HepG2 (cell line): Measurements from ENCODE around the gene PCBP2. TPM values are rescaled to one million over a fixed set of nuclear protein-coding genes. Genes with fewer than 3 reads are reported as not detected.

Experiments
- HOXA3 ChIP-seq: sonication (generic); formaldehyde crosslinking; IDR thresholded peaks from 2 replicates; pipeline ENCODE4 v1.5.0; 2020; ENCODE audit warnings: missing genetic modification reagents
- IRX3 ChIP-seq: sonication (generic); formaldehyde crosslinking; IDR thresholded peaks from 2 replicates; pipeline ENCODE4 v1.8.1; 2023; ENCODE audit warnings: mild to moderate bottlenecking, low read depth, missing genetic modification reagents, borderline replicate concordance
- MIXL1 ChIP-seq: IDR thresholded peaks from 2 replicates; pipeline ENCODE4 v1.6.1; 2016
- PCBP2 ChIP-seq: fragments of 200-400 bp; formaldehyde crosslinking; optimal IDR thresholded peaks from 2 replicates; pipeline ENCODE3; 2018; ENCODE audit warnings: low read length, low read depth; ENCODE audit not compliant: poor library complexity, severe bottlenecking
- RFX5 ChIP-seq: IDR thresholded peaks from 2 replicates; pipeline ENCODE4 v1.6.1; 2011; ENCODE audit warnings: low read depth, low read length, improper control_type of control experiment
- TARDBP ChIP-seq: sonication (generic); formaldehyde crosslinking; IDR thresholded peaks from 2 replicates; pipeline ENCODE4 v1.8.0; 2022; ENCODE audit warnings: mild to moderate bottlenecking, missing genetic modification reagents
- ZNF17 ChIP-seq: sonication (generic); formaldehyde crosslinking; IDR thresholded peaks from 2 replicates; pipeline ENCODE4 v1.5.0; 2020; ENCODE audit warnings: mild to moderate bottlenecking, missing genetic modification reagents
- ZNF296 ChIP-seq: sonication (generic); formaldehyde crosslinking; conservative IDR thresholded peaks from 2 replicates; pipeline ENCODE4 v1.5.0; 2020; ENCODE audit warnings: mild to moderate bottlenecking, missing genetic modification reagents
- ZSCAN12 ChIP-seq: sonication (generic); formaldehyde crosslinking; IDR thresholded peaks from 2 replicates; pipeline ENCODE4 v1.9.0; 2021; ENCODE audit warnings: mild to moderate bottlenecking, missing genetic modification reagents
- polyA plus RNA-seq, 8 experiments: library from polyadenylated mRNA; depleted of rRNA in 3 of 8; stranded (reverse) in 7 of 8; unstranded in 1 of 8; fragments of >200 nt; fragmentation: Illumina TruSeq in 4 of 8; extraction: Trizol in 4 of 8; gene quantifications; 2 replicates each; pipeline versions ENCODE4 v1.2.1 to v1.2.3, GENCODE V29; 2011 to 2016; ENCODE audit warnings: low read depth in 4 of 8, missing spikeins in 1 of 8, mixed read lengths in 1 of 8; ENCODE audit not compliant: insufficient read depth in 1 of 8
- total RNA-seq, 5 experiments: library from RNA; depleted of rRNA; stranded (reverse); fragments of >200 nt; fragmentation: Illumina TruSeq; extraction: Trizol; gene quantifications; 2 replicates each; pipeline ENCODE4 v1.2.3, GENCODE V29; 2016; ENCODE audit warnings: low read depth in 1 of 5
- TF ChIP-seq, protein P1 (sequence below), 2 experiments: fragments of 450-650 bp in 1 of 2; sonication (generic) in 1 of 2; formaldehyde crosslinking in 1 of 2; IDR thresholded peaks; 2 replicates each; pipeline versions ENCODE4 v1.6.1 to v1.8.0; 2016 to 2022; ENCODE audit warnings: antibody characterized with exemption in 1 of 2, mild to moderate bottlenecking in 1 of 2, missing genetic modification reagents in 1 of 2
- TF ChIP-seq, protein P2 (sequence below): sonication (generic); formaldehyde crosslinking; IDR thresholded peaks from 2 replicates; pipeline ENCODE4 v1.8.0; 2022; ENCODE audit warnings: mild to moderate bottlenecking, missing genetic modification reagents
- TF ChIP-seq, protein P3 (sequence below): sonication (generic); formaldehyde crosslinking; IDR thresholded peaks from 2 replicates; pipeline ENCODE4 v1.8.0; 2022; ENCODE audit warnings: mild to moderate bottlenecking, missing genetic modification reagents, borderline replicate concordance

PCBP2 gene
- total and polyA plus RNA-seq, 2 of the 13 experiments (the other 11 are each of a cell fraction or from before 2014, with no cell fraction given): 154 to 345 TPM

DNA sequence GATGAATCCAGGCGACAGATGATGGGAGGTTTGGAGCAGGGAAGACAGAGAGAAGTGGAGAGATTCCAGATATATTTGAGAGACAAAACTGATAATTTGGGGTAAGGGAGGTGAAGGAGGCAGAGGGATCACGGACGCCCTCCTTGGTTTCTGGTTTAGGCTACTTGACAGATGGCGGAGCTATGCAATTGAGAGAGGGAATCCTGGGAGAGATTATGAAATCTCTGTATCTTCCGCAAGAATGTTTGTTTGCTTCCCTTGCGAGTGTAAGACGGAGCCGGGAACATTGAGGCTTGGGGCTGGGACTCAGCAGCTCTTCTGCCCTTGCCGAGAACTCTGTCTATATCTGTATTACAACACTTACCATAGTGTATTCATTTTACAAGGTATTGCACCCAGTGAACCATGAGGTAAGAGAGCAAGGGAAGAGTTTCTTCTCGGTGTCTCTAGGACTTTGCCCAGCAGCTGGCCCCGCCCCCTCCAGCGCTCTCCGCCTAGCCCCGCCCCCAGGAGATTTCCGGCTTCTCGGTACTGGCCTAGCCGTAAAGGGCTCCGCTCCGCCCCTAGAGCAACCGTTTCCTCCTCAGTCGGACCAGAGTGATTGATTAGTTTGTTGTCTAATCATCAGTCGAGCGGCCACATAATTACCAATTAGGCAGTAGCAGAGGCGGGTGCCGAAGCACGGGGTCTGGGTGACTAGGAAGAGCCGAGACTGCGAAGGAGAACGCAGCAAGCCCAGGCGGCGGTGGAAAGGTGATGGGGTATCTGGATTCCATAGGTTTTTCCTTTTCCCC, 10.7 kb upstream of the PCBP2 start, which contains the start of gene PRR13 (continued):
- TF ChIP-seq, protein P1, sequence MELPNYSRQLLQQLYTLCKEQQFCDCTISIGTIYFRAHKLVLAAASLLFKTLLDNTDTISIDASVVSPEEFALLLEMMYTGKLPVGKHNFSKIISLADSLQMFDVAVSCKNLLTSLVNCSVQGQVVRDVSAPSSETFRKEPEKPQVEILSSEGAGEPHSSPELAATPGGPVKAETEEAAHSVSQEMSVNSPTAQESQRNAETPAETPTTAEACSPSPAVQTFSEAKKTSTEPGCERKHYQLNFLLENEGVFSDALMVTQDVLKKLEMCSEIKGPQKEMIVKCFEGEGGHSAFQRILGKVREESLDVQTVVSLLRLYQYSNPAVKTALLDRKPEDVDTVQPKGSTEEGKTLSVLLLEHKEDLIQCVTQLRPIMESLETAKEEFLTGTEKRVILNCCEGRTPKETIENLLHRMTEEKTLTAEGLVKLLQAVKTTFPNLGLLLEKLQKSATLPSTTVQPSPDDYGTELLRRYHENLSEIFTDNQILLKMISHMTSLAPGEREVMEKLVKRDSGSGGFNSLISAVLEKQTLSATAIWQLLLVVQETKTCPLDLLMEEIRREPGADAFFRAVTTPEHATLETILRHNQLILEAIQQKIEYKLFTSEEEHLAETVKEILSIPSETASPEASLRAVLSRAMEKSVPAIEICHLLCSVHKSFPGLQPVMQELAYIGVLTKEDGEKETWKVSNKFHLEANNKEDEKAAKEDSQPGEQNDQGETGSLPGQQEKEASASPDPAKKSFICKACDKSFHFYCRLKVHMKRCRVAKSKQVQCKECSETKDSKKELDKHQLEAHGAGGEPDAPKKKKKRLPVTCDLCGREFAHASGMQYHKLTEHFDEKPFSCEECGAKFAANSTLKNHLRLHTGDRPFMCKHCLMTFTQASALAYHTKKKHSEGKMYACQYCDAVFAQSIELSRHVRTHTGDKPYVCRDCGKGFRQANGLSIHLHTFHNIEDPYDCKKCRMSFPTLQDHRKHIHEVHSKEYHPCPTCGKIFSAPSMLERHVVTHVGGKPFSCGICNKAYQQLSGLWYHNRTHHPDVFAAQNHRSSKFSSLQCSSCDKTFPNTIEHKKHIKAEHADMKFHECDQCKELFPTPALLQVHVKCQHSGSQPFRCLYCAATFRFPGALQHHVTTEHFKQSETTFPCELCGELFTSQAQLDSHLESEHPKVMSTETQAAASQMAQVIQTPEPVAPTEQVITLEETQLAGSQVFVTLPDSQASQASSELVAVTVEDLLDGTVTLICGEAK (IDR thresholded peaks at IDR 0.05): no peak
- TF ChIP-seq, protein P1 (CRISPR knock-in tag; IDR thresholded peaks at IDR 0.05): no peak
- TF ChIP-seq, protein P2, sequence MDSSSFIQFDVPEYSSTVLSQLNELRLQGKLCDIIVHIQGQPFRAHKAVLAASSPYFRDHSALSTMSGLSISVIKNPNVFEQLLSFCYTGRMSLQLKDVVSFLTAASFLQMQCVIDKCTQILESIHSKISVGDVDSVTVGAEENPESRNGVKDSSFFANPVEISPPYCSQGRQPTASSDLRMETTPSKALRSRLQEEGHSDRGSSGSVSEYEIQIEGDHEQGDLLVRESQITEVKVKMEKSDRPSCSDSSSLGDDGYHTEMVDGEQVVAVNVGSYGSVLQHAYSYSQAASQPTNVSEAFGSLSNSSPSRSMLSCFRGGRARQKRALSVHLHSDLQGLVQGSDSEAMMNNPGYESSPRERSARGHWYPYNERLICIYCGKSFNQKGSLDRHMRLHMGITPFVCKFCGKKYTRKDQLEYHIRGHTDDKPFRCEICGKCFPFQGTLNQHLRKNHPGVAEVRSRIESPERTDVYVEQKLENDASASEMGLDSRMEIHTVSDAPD (CRISPR knock-in tag): no peak
- TF ChIP-seq ZNF296 (CRISPR knock-in tag): no peak
- no peak for TF ChIP-seq ZSCAN12 (CRISPR knock-in tag)
- no peak for TF ChIP-seq ZNF17 (CRISPR knock-in tag)
- no peak for TF ChIP-seq PCBP2
- TF ChIP-seq, protein P3, sequence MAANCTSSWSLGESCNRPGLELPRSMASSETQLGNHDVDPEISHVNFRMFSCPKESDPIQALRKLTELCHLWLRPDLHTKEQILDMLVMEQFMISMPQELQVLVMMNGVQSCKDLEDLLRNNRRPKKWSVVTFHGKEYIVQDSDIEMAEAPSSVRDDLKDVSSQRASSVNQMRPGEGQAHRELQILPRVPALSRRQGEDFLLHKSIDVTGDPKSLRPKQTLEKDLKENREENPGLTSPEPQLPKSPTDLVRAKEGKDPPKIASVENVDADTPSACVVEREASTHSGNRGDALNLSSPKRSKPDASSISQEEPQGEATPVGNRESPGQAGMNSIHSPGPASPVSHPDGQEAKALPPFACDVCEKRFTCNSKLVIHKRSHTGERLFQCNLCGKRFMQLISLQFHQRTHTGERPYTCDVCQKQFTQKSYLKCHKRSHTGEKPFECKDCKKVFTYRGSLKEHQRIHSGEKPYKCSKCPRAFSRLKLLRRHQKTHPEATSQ (CRISPR knock-in tag): no peak
- TF ChIP-seq HOXA3 (CRISPR knock-in tag): peak; percentile 27; the same call in 1 of the 2 replicates
- TF ChIP-seq TARDBP (CRISPR knock-in tag): no peak
- TF ChIP-seq MIXL1 (CRISPR knock-in tag): no peak
- TF ChIP-seq RFX5: no peak
- no peak for TF ChIP-seq IRX3 (CRISPR knock-in tag)
